ENCODE data around the gene ADAR. TPM values are rescaled to one million over a fixed set of nuclear protein-coding genes. Genes with fewer than 3 reads are reported as not detected.
A peak's percentile ranks its signal among the peaks of the same experiment; 100 is the strongest.

ADAR gene
- total RNA-seq, 1 experiment from 2014 or later: 136 TPM

GRCh38 chr1:154609398-154610380 lies 1.7 kb upstream of the ADAR start:
- Histone ChIP-seq H3K27me3 (ENCODE audit: low read length) (no peaks in the 10 kb centered on the region), H3K4me1 (ENCODE audit: insufficient read depth, low read length) (peaks cover 17% of the 10 kb centered on the region), H3K27ac (ENCODE audit: low read length) (peak overlapping the region; percentile 85), H3K9ac (ENCODE audit: low read length) (peak overlapping the region; percentile 98; the same call in 1 of the 2 replicates), H3K4me3 (ENCODE audit: low read length) (peak overlapping the region; percentile 97; the same call in 1 of the 2 replicates), H3K4me2 (ENCODE audit: low read length) (peak overlapping the region; percentile 88), H3K9me3 (ENCODE audit: low read length) (no peaks in the 10 kb centered on the region), H3K79me2 (ENCODE audit: low read length) (peaks cover 91% of the 10 kb centered on the region), H3K9me2 (replicated peaks; ENCODE audit: low read length) (no peaks in the 10 kb centered on the region), H3K36me3 (ENCODE audit: low read depth, low read length) (peaks cover 5% of the 10 kb centered on the region; the same call in 1 of the 2 replicates), H4K20me1 (ENCODE audit: low read length) (peaks cover 16% of the 10 kb centered on the region), H2AFZ (ENCODE audit: low read length) (no peak overlapping the region), H3F3A (ENCODE audit: low read length, unreplicated experiment) (no peaks in the 10 kb centered on the region)
- POLR2A ChIA-PET (ENCODE audit: unreplicated experiment): no interaction called here
- CTCF ChIA-PET: no interaction called here
- ATAC-seq: peak; percentile 41
- intact Hi-C loops (cut with micrococcal nuclease): loop anchor here (5.0 kb wide), 1 partner anchor 328 kb away; the partner anchor contains the start of gene PMVK
- no TSS peak for BruUV-seq (replicated peaks)
- DNase-seq: peak; percentile 63
- TF ChIP-seq EZH2 (IDR thresholded peaks at IDR 0.05; ENCODE audit: low read length, unreplicated experiment): no peak
- no peak for TF ChIP-seq EZH2phosphoT487 (IDR thresholded peaks at IDR 0.05; ENCODE audit: borderline replicate concordance, low read length)
- TF ChIP-seq CTCF (conservative IDR thresholded peaks at IDR 0.05; ENCODE audit: low read depth, low read length): no peak

GRCh38 chr1:154608397-154609270 lies 648 bp upstream of the ADAR start:
- CTCF ChIA-PET: no interaction called here
- peak overlapping the region; percentile 88 for H3K4me2 ChIP-seq (ENCODE audit: low read length)
- peaks cover 17% of the 10 kb centered on the region for H3K4me1 ChIP-seq (ENCODE audit: insufficient read depth, low read length)
- H3K9ac ChIP-seq (ENCODE audit: low read length): peak overlapping the region; percentile 98
- intact Hi-C loops (cut with micrococcal nuclease): loop anchor here (1.0 to 5.0 kb wide), 2 partner anchors 49 to 329 kb away; partner anchors contain the start of gene PMVK
- POLR2A ChIA-PET (ENCODE audit: unreplicated experiment): no interaction called here
- TSS peak; percentile 59 for BruUV-seq (replicated peaks)
- peak overlapping the region; percentile 97 for H3K4me3 ChIP-seq (ENCODE audit: low read length)
- peak; percentile 48 for ATAC-seq
- peaks cover 5% of the 10 kb centered on the region; the same call in 1 of the 2 replicates for H3K36me3 ChIP-seq (ENCODE audit: low read depth, low read length)
- H2AFZ ChIP-seq (ENCODE audit: low read length): peak overlapping the region; percentile 81
- no peaks in the 10 kb centered on the region for H3K9me2 ChIP-seq (replicated peaks; ENCODE audit: low read length)
- TF ChIP-seq EZH2 (IDR thresholded peaks at IDR 0.05; ENCODE audit: low read length, unreplicated experiment): no peak
- TF ChIP-seq CTCF (conservative IDR thresholded peaks at IDR 0.05; ENCODE audit: low read depth, low read length): no peak
- no peak for TF ChIP-seq EZH2phosphoT487 (IDR thresholded peaks at IDR 0.05; ENCODE audit: borderline replicate concordance, low read length)
- H3K79me2 ChIP-seq (ENCODE audit: low read length): peaks cover 91% of the 10 kb centered on the region
- H3K27ac ChIP-seq (ENCODE audit: low read length): peak overlapping the region; percentile 85
- DNase-seq: peak; percentile 61
- H3K9me3 ChIP-seq (ENCODE audit: low read length): no peaks in the 10 kb centered on the region
- peaks cover 17% of the 10 kb centered on the region for H4K20me1 ChIP-seq (ENCODE audit: low read length)
- H3F3A ChIP-seq (ENCODE audit: low read length, unreplicated experiment): no peaks in the 10 kb centered on the region
- H3K27me3 ChIP-seq (ENCODE audit: low read length): no peaks in the 10 kb centered on the region

Measured in PC-3 (cell line).